Upper lobe of left lung (tissue), 4 donors: ENCODE data around the gene TSPAN5.

Source experiments
- EP300 ChIP-seq, 4 donors: sonication (generic); formaldehyde crosslinking; IDR thresholded peaks; one replicate each; pipeline ENCODE4 v1.5.1; 2017; ENCODE audit warnings: antibody characterized with exemption in 4 of 4, control low read depth in 2 of 4
- TF ChIP-seq, protein P1 (sequence below), 6 experiments: fragments of 450-650 bp in 4 of 6; fragments of 200-600 bp in 2 of 6; sonication (generic) in 2 of 6; IDR thresholded peaks; one replicate each; pipeline ENCODE4 v1.5.1; 2016 to 2019; ENCODE audit warnings: antibody characterized with exemption in 6 of 6

DNA sequence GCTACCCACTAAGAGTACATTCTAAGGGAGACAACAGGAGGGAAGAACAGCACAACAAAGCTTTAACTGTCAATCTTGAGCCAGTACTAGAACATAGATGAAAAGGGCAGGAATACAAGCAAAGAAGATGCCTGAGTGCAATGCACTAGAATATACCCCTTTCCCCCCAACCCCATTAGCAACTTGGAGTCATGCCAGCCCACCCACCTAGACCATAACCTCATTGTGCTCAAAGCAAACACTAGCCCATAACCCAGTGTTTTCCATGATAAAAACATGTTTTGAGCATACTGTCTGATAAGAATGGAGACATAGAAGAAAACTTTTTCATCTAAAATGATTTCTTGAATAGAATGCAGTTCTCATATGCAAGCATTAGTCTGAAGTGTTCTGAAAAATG, 214.0 kb downstream of the TSPAN5 start:
- no peak for TF ChIP-seq EP300 (IDR thresholded peaks at IDR 0.05)
- TF ChIP-seq, protein P1, sequence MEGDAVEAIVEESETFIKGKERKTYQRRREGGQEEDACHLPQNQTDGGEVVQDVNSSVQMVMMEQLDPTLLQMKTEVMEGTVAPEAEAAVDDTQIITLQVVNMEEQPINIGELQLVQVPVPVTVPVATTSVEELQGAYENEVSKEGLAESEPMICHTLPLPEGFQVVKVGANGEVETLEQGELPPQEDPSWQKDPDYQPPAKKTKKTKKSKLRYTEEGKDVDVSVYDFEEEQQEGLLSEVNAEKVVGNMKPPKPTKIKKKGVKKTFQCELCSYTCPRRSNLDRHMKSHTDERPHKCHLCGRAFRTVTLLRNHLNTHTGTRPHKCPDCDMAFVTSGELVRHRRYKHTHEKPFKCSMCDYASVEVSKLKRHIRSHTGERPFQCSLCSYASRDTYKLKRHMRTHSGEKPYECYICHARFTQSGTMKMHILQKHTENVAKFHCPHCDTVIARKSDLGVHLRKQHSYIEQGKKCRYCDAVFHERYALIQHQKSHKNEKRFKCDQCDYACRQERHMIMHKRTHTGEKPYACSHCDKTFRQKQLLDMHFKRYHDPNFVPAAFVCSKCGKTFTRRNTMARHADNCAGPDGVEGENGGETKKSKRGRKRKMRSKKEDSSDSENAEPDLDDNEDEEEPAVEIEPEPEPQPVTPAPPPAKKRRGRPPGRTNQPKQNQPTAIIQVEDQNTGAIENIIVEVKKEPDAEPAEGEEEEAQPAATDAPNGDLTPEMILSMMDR (IDR thresholded peaks at IDR 0.05) = no peak
